HUES48 (cell line): ENCODE data around the gene CRACR2B.

Source experiments
- H3K27ac ChIP-seq: one replicate; pipeline ENCODE4 v1.7.0; 2013; ENCODE audit warnings: low read depth, low read length, inconsistent platforms
- H3K27me3 ChIP-seq: 2 replicates; pipeline ENCODE4 v1.6.1; 2013; ENCODE audit warnings: mild to moderate bottlenecking, low read length; ENCODE audit not compliant: control insufficient read depth, insufficient read depth
- H3K36me3 ChIP-seq: 2 replicates; pipeline ENCODE4 v1.6.1; 2013; ENCODE audit warnings: low read length; ENCODE audit not compliant: control insufficient read depth, insufficient read depth
- H3K4me1 ChIP-seq: 2 replicates; pipeline ENCODE4 v1.6.1; 2013; ENCODE audit warnings: mild to moderate bottlenecking, low read length; ENCODE audit not compliant: control insufficient read depth, insufficient read depth
- H3K4me3 ChIP-seq: 2 replicates; pipeline ENCODE4 v1.5.1; 2013; ENCODE audit warnings: mild to moderate bottlenecking, low read depth, low read length
- H3K9ac ChIP-seq: 2 replicates; pipeline ENCODE4 v1.6.1; 2013; ENCODE audit warnings: mild to moderate bottlenecking, low read depth, low read length, moderate library complexity
- H3K9me3 ChIP-seq: 2 replicates; pipeline ENCODE4 v1.6.1; 2013; ENCODE audit warnings: low read length; ENCODE audit not compliant: control insufficient read depth, insufficient read depth

The CRACR2B gene

DNA sequence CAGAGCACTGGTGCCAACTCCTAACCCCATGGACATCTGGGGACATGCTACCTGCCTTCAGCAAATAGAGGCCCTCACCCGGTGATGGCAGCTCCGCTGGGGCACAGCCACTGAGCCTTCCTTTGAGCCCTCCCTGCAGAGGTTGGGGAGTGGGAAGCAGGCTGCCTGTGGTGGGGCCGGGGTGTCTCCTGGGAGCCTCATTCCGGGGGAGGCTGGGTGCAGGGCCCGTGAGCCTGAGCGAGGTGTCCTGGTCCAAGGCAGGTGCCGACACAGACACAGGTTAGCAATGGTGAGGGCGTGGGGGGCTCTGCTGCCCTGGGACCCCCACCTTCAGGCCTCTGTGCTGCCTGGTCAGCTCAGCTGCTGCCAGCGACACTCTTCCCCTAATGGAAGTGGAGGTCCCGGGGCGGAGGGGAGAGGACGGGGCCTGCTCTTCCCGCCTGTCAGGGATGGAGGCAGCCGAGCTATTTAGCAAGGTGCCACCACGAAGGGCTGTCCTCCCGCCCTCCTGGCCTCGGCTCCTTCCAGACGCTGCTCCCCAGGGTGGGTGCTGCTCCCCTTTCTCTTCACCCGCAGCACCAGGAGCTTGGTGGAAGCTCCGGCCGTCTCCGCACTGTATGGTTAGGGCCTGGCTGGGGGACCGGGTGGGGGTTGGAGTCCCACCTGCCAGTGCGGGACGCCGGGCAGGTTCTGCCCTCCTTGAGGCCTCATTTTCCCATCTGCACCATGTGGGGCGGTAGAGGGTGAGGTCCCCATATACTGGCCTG lies 26.1 kb downstream of the CRACR2B start:
- Histone ChIP-seq H3K9ac (no peak overlapping the region), H3K27me3 (peaks cover 3% of the 10 kb centered on the region; the same call in 1 of the 2 replicates), H3K27ac (no peak overlapping the region), H3K4me3 (no peak overlapping the region), H3K9me3 (no peaks in the 10 kb centered on the region), H3K4me1 (peaks cover 10% of the 10 kb centered on the region), H3K36me3 (no peaks in the 10 kb centered on the region)

GRCh38 chr11:854601-855329 lies 27.0 kb downstream of the CRACR2B start:
- Histone ChIP-seq H3K36me3 (no peaks in the 10 kb centered on the region), H3K27ac (no peak overlapping the region), H3K4me1 (peaks cover 10% of the 10 kb centered on the region), H3K9ac (no peak overlapping the region), H3K9me3 (no peaks in the 10 kb centered on the region), H3K27me3 (peaks cover 3% of the 10 kb centered on the region; the same call in 1 of the 2 replicates), H3K4me3 (no peak overlapping the region)

- Histone ChIP-seq H3K4me1 (peaks cover 10% of the 10 kb centered on the region), H3K27me3 (peaks cover 3% of the 10 kb centered on the region; the same call in 1 of the 2 replicates)
These were observed 27.6 kb downstream of the CRACR2B start for GRCh38 chr11:855330-855674.

GRCh38 chr11:855796-856195 lies 28.1 kb downstream of the CRACR2B start:
- no peaks in the 10 kb centered on the region for H3K9me3 ChIP-seq
- H3K9ac ChIP-seq, result no peak overlapping the region
- no peaks in the 10 kb centered on the region for H3K27me3 ChIP-seq
- H3K27ac ChIP-seq, result no peak overlapping the region
- H3K4me1 ChIP-seq, result peaks cover 10% of the 10 kb centered on the region
- H3K36me3 ChIP-seq, result no peaks in the 10 kb centered on the region
- no peak overlapping the region for H3K4me3 ChIP-seq

More at GRCh38 chr11:855330-855674, 27.6 kb downstream of the CRACR2B start:
- Histone ChIP-seq H3K27ac (no peak overlapping the region), H3K36me3 (no peaks in the 10 kb centered on the region), H3K9me3 (no peaks in the 10 kb centered on the region), H3K4me3 (no peak overlapping the region), H3K9ac (no peak overlapping the region)

- H3K9me3 ChIP-seq, result no peaks in the 10 kb centered on the region
- no peaks in the 10 kb centered on the region for H3K27me3 ChIP-seq
- no peak overlapping the region for H3K27ac ChIP-seq
- no peak overlapping the region for H3K9ac ChIP-seq
- H3K36me3 ChIP-seq, result no peaks in the 10 kb centered on the region
- peaks cover 10% of the 10 kb centered on the region for H3K4me1 ChIP-seq
- H3K4me3 ChIP-seq, result no peak overlapping the region
These were observed 28.7 kb downstream of the CRACR2B start for GRCh38 chr11:856397-856796.

DNA sequence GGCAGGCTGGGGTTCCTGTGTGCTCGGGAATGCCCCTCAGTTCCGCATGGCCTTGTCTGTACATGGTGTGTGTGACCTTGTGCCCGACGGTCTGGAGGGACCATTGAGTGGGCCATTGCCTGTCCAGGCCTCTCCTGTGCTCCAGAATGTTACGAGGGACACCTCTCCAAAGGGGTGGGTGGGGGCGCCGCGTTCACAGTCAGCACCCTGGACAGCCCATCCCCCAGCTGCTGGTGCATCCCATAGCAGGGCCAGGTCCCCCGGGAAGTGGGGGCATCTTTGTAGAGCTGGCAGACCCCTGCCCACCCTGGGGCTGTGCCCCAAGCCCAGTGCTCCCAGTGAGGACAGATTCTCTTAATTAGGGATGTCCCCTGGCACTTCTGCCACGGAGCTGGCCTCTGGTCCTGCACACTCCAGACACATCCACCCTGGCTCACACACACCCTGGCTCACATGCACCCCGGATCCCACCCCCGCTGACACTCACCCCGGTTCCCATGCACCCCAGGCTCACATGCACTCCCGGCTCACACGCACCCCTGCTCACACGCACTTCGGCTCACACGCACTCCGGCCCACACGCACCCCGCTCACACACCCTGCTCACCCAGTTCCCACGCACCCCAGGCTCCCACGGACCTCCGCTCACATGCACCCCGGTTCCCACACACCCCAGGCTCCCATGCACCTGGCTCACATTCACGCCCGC lies 30.5 kb downstream of the CRACR2B start:
- no peak overlapping the region for H3K4me3 ChIP-seq
- no peak overlapping the region for H3K9ac ChIP-seq
- no peak overlapping the region for H3K27ac ChIP-seq
- H3K36me3 ChIP-seq, result no peaks in the 10 kb centered on the region
- H3K4me1 ChIP-seq, result peaks cover 23% of the 10 kb centered on the region
- H3K27me3 ChIP-seq, result no peaks in the 10 kb centered on the region
- no peaks in the 10 kb centered on the region for H3K9me3 ChIP-seq

DNA sequence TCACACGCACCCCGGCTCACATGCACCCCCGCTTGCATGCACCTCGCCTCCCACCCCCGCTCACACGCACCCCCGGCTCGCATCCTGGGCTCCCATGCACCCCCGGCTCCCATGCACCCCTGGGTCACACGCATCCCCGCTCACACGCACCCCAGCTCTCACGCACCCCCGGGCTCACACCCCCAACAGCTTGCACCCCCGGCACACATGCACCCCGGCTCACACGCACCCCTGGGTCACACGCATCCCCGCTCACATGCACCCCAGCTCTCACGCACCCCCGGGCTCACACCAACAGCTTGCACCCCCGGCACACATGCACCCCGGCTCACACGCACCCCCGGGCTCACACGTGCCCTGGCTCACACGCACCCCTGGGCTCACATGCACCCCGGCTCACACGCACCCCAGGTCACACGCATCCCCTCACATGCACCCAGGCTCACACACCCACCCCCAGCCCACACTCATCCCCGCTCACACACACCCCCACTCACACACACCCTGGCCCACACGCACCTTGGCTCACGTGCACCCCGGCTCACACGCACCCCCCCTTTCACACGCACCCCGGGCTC lies 31.1 kb downstream of the CRACR2B start:
- Histone ChIP-seq H3K4me1 (peaks cover 30% of the 10 kb centered on the region), H3K9ac (no peak overlapping the region), H3K9me3 (no peaks in the 10 kb centered on the region), H3K4me3 (no peak overlapping the region), H3K27ac (no peak overlapping the region), H3K36me3 (no peaks in the 10 kb centered on the region), H3K27me3 (no peaks in the 10 kb centered on the region)

- no peak overlapping the region for H3K27ac ChIP-seq
- H3K9me3 ChIP-seq, result no peaks in the 10 kb centered on the region
- H3K27me3 ChIP-seq, result no peaks in the 10 kb centered on the region
- no peak overlapping the region for H3K4me3 ChIP-seq
- H3K9ac ChIP-seq, result no peak overlapping the region
- peaks cover 30% of the 10 kb centered on the region for H3K4me1 ChIP-seq
- no peaks in the 10 kb centered on the region for H3K36me3 ChIP-seq
These were observed 31.8 kb downstream of the CRACR2B start for GRCh38 chr11:859394-860131.

DNA sequence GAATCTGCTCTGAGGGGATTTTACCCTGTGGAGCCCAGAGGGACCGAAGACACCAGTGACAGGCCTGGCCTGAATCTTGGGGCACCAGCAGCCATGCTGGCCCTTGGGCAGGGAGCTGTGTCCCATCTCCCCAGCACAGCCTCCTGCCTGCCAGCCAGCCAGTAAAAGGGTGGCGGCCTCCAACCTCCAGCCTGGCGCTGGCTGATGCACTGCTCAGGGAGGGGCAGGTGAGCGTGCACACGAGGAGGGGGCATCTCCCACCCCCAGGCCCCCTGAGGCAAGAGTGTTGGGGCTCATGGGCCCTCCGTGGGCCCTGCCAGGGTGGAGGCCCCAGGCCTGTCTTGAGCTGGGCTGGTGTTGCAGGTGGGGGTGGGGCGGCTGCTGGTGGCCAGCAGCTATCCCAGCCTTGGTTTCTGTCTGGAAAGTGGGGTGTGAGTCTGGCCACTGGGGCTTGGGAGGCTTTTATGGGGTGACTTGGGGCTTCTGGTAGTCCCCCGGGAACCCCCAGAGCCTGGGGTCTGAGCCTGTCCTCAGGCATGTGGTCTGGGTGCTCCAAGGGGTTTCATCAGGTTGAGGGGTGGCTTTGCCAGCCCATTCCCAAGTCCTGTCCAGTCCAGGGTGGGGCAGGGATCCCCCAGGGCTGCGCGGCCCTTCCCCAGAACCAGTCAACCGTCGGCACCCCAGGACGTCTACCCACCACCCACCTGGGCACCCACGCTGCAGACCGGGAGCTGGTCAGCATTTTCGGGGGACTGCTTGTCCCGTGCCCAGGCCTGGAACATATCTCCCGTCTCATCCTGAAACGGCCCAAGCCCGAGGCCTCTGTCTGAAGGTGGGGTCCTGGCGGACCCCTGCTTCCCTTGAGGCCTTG lies 32.8 kb downstream of the CRACR2B start:
- H3K4me3 ChIP-seq, result no peak overlapping the region
- H3K36me3 ChIP-seq, result no peaks in the 10 kb centered on the region
- H3K9ac ChIP-seq, result no peak overlapping the region
- H3K4me1 ChIP-seq, result peaks cover 30% of the 10 kb centered on the region
- no peaks in the 10 kb centered on the region for H3K9me3 ChIP-seq
- no peaks in the 10 kb centered on the region for H3K27me3 ChIP-seq
- H3K27ac ChIP-seq, result no peak overlapping the region

DNA sequence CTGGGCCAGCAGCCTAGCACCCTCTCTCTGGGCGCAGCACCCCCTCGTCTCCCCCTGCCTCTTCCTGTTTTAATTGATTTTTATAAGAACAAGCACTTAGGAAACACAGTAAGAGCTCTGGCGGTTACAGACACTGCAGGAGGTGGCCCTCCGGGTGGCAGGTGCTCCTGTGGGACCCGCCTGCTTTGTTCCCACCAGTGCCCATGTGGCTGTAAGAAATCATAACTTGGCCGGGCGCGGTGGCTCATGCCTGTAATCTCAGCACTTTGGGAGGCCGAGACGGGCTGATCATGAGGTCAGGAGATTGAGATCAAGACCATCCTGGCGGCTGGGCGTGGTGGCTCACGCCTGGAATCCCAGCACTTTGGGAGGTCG lies 33.4 kb downstream of the CRACR2B start:
- no peaks in the 10 kb centered on the region for H3K27me3 ChIP-seq
- H3K27ac ChIP-seq, result no peak overlapping the region
- peaks cover 6% of the 10 kb centered on the region; the same call in 1 of the 2 replicates for H3K36me3 ChIP-seq
- H3K4me3 ChIP-seq, result no peak overlapping the region
- no peaks in the 10 kb centered on the region for H3K9me3 ChIP-seq
- peaks cover 27% of the 10 kb centered on the region for H3K4me1 ChIP-seq
- no peak overlapping the region for H3K9ac ChIP-seq
